HG03520 (cell line): ENCODE results near the gene RHBG.

ENCODE experiments used
- ATAC-seq: cut with Tn5 transposase; IDR thresholded peaks from one replicate; pipeline ENCODE4 v1.9.1; 2021; ENCODE audit warnings: mild to moderate bottlenecking, moderate library complexity; ENCODE audit not compliant: unreplicated experiment

The RHBG gene

GRCh38 chr1:156385534-156386031 lies 16.6 kb downstream of the RHBG start:
- no peak for ATAC-seq

GRCh38 chr1:156386134-156386901 lies 17.3 kb downstream of the RHBG start:
- ATAC-seq = no peak

GRCh38 chr1:156386949-156387869 lies 18.2 kb downstream of the RHBG start:
- no peak for ATAC-seq

GRCh38 chr1:156387870-156388173 lies 18.8 kb downstream of the RHBG start:
- no peak for ATAC-seq

- ATAC-seq = no peak
Measured at GRCh38 chr1:156388174-156389137, 19.4 kb downstream of the RHBG start.

GRCh38 chr1:156389311-156389710 lies 20.3 kb downstream of the RHBG start:
- no peak for ATAC-seq

- ATAC-seq = no peak
Measured at GRCh38 chr1:156390469-156391365, 21.7 kb downstream of the RHBG start.

- ATAC-seq = no peak
Measured at GRCh38 chr1:156391366-156391677, 22.3 kb downstream of the RHBG start.

GRCh38 chr1:156391701-156392100 lies 22.7 kb downstream of the RHBG start:
- no peak for ATAC-seq

- no peak for ATAC-seq
Measured at GRCh38 chr1:156392452-156392853, 23.4 kb downstream of the RHBG start.

- no peak for ATAC-seq
Measured at GRCh38 chr1:156393095-156393494, 24.1 kb downstream of the RHBG start.

- no peak for ATAC-seq
Measured at GRCh38 chr1:156394082-156394481, 25.1 kb downstream of the RHBG start.

- ATAC-seq = no peak
Measured at GRCh38 chr1:156394835-156395461, 25.9 kb downstream of the RHBG start.

- no peak for ATAC-seq
Measured at GRCh38 chr1:156399355-156400125, 30.5 kb downstream of the RHBG start.

- no peak for ATAC-seq
Measured at GRCh38 chr1:156400191-156400935, 31.4 kb downstream of the RHBG start.

GRCh38 chr1:156401041-156401574 lies 32.1 kb downstream of the RHBG start:
- ATAC-seq = no peak

GRCh38 chr1:156401681-156402081 lies 32.7 kb downstream of the RHBG start:
- no peak for ATAC-seq
